Memory B cell (primary cell): ENCODE measurements around the gene LRRN4CL.
"Not testable (repeated sequence)": the region's sequence is repeated elsewhere in the genome, so short reads cannot be mapped to it uniquely, and the experiment has no call there.

Experiments
- ATAC-seq: fragments of 150-1000 bp; cut with Tn5 transposase; 2 replicates; pipeline ENCODE4 v1.10.0; 2021; ENCODE audit warnings: low read depth, mild to moderate bottlenecking, moderate library complexity
- DNase-seq, 2 donors: peaks; one replicate each; pipeline ENCODE4 v3.0.0; 2022; ENCODE audit warnings: low spot score in 2 of 2
- H3K27ac Mint-ChIP-seq: one replicate; pipeline ENCODE4 v1.8.0; 2022; ENCODE audit warnings: mild to moderate bottlenecking, moderate library complexity, mixed read lengths
- H3K27me3 Mint-ChIP-seq: one replicate; pipeline ENCODE4 v1.8.0; 2022; ENCODE audit warnings: mixed read lengths
- H3K36me3 Mint-ChIP-seq: one replicate; pipeline ENCODE4 v1.8.0; 2022; ENCODE audit warnings: mild to moderate bottlenecking, mixed read lengths
- H3K4me1 Mint-ChIP-seq: one replicate; pipeline ENCODE4 v1.8.0; 2022; ENCODE audit warnings: mixed read lengths
- H3K4me3 Mint-ChIP-seq: one replicate; pipeline ENCODE4 v1.8.0; 2022; ENCODE audit warnings: mild to moderate bottlenecking, moderate library complexity, mixed read lengths
- H3K9me3 Mint-ChIP-seq: one replicate; pipeline ENCODE4 v1.8.0; 2022; ENCODE audit warnings: mixed read lengths

The LRRN4CL gene

GRCh38 chr11:62654297-62654696 lies 35.0 kb downstream of the LRRN4CL start:
- Mint-ChIP-seq H3K4me1 (peaks cover 16% of the 10 kb centered on the region), H3K27me3 (no peaks in the 10 kb centered on the region), H3K4me3 (peak overlapping the region; percentile 66), H3K36me3 (no peaks in the 10 kb centered on the region), H3K9me3 (no peaks in the 10 kb centered on the region), H3K27ac (peak overlapping the region; percentile 28)
- ATAC-seq (no peak), DNase-seq (no peak)

- Mint-ChIP-seq H3K4me3 (peak overlapping the region; percentile 97), H3K36me3 (no peaks in the 10 kb centered on the region), H3K4me1 (peaks cover 16% of the 10 kb centered on the region), H3K27ac (peak overlapping the region; percentile 98), H3K27me3 (no peaks in the 10 kb centered on the region), H3K9me3 (no peaks in the 10 kb centered on the region)
- no peak for DNase-seq
- no peak for ATAC-seq
Measured at GRCh38 chr11:62652161-62653006, 36.9 kb downstream of the LRRN4CL start.

DNA sequence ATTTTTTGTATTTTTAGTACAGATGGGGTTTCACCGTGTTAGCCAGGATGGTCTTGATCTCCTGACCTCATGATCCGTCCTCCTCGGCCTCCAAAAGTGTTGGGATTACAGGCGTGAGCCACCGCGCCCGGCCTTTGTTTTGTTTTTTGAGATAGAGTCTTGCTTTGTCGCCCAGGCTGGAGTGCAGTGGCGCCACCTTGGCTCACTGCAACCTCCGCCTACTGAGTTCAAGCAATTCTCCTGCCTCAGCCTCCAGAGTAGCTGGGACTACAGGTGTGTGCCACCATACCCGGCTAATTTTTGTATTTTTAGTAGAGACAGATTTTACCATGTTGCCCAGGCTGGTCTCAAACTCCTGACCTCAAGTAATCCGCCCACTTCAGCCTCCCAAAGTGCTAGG lies 39.0 kb downstream of the LRRN4CL start:
- peaks cover 20% of the 10 kb centered on the region for H3K4me1 Mint-ChIP-seq
- not testable (repeated sequence) for H3K27ac Mint-ChIP-seq, ATAC-seq, DNase-seq, H3K36me3 Mint-ChIP-seq, H3K4me3 Mint-ChIP-seq, H3K9me3 Mint-ChIP-seq, H3K27me3 Mint-ChIP-seq

DNA sequence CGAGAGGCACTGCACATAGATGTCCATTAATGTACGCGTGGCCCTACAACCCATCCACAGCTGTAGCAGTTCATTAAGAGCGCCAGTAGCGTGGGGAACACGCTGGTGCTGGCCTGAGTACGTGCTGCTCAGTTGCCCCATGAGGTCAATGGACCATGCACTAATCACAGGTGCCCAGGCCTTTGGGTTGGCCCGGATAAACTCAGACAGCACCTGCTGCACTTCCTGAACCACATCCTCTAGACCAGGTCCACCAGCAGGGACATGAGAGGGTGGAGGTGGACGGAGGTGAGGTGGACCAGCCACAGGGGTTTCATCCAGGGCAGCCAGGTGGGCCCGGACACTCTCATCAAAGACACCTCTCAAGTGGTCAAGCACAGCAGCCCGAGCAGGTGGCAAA lies 39.8 kb downstream of the LRRN4CL start:
- ATAC-seq (no peak), DNase-seq (no peak)
- Mint-ChIP-seq H3K27ac (no peak overlapping the region), H3K9me3 (no peaks in the 10 kb centered on the region), H3K4me3 (no peak overlapping the region), H3K27me3 (no peaks in the 10 kb centered on the region), H3K4me1 (peaks cover 23% of the 10 kb centered on the region), H3K36me3 (no peaks in the 10 kb centered on the region)

DNA sequence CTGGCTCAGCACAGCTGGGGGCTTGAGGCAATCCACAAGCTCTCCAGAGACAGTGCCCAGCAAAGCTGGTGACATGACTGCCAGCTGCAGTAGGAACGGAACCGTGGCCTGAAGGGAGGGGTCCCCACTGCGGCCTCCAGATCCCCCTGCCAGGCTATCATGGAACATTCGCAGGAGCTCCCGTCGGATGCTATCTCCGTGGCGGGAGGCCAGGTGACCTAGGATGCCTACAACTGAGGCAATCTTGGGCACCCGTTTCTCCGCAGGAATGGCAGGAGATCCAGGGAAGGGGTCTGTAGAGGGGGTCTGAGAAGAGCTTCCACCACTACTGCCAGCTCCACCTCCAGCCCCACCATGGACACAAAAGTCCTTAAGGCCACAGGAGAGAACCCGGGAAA lies 40.4 kb downstream of the LRRN4CL start:
- ATAC-seq (no peak), DNase-seq (no peak)
- H3K36me3 Mint-ChIP-seq = no peaks in the 10 kb centered on the region
- no peaks in the 10 kb centered on the region for H3K27me3 Mint-ChIP-seq
- H3K4me1 Mint-ChIP-seq = peaks cover 23% of the 10 kb centered on the region
- H3K9me3 Mint-ChIP-seq = no peaks in the 10 kb centered on the region
- no peak overlapping the region for H3K27ac Mint-ChIP-seq
- no peak overlapping the region for H3K4me3 Mint-ChIP-seq

GRCh38 chr11:62648185-62648966 lies 41.0 kb downstream of the LRRN4CL start:
- H3K27ac Mint-ChIP-seq = no peak overlapping the region
- H3K4me3 Mint-ChIP-seq = no peak overlapping the region
- H3K27me3 Mint-ChIP-seq = no peaks in the 10 kb centered on the region
- no peaks in the 10 kb centered on the region for H3K9me3 Mint-ChIP-seq
- H3K36me3 Mint-ChIP-seq = no peaks in the 10 kb centered on the region
- peaks cover 20% of the 10 kb centered on the region for H3K4me1 Mint-ChIP-seq
- ATAC-seq (no peak), DNase-seq (no peak)

- Mint-ChIP-seq H3K27me3 (no peaks in the 10 kb centered on the region), H3K9me3 (no peaks in the 10 kb centered on the region), H3K4me3 (no peak overlapping the region), H3K36me3 (no peaks in the 10 kb centered on the region), H3K27ac (no peak overlapping the region), H3K4me1 (peaks cover 19% of the 10 kb centered on the region)
- ATAC-seq = no peak
- DNase-seq = no peak
Measured at GRCh38 chr11:62647609-62648005, 41.7 kb downstream of the LRRN4CL start.

- no peak for ATAC-seq
- peaks cover 15% of the 10 kb centered on the region for H3K4me1 Mint-ChIP-seq
- no peaks in the 10 kb centered on the region for H3K27me3 Mint-ChIP-seq
- H3K4me3 Mint-ChIP-seq = peak overlapping the region; percentile 90
- H3K27ac Mint-ChIP-seq = peak overlapping the region; percentile 88
- no peaks in the 10 kb centered on the region for H3K36me3 Mint-ChIP-seq
- no peaks in the 10 kb centered on the region for H3K9me3 Mint-ChIP-seq
- no peak for DNase-seq
Measured at GRCh38 chr11:62646825-62647608, 42.3 kb downstream of the LRRN4CL start.

- DNase-seq (peak; percentile 87 to 96), ATAC-seq (peak; percentile 99)
- Mint-ChIP-seq H3K36me3 (no peaks in the 10 kb centered on the region), H3K27ac (peak within 1 kb of the TSS; percentile 88), H3K9me3 (no peaks in the 10 kb centered on the region), H3K4me1 (peaks cover 11% of the 10 kb centered on the region), H3K27me3 (no peaks in the 10 kb centered on the region), H3K4me3 (peak within 1 kb of the TSS; percentile 90)
Measured at GRCh38 chr11:62645946-62646824, 43.1 kb downstream of the LRRN4CL start, which contains the start of gene GANAB. TSS of gene GANAB (minus strand) at chr11:62646613. CDS start at chr11:62646599, 14 bp downstream.

DNA sequence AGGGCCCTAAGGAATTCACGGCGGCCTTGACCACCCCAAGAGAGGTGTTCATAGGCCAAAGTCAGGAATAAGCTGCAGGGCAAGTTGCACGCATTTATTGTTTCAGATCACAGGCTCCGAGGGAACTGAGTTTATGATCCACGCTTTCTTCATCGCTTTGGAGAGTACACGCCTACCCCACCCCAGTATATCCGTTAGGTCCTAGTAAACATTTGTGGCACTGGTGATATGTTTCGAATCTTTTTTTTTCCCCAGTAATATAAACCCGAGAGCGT lies 43.7 kb downstream of the LRRN4CL start:
- H3K27ac Mint-ChIP-seq = peak overlapping the region; percentile 88
- peak overlapping the region; percentile 90 for H3K4me3 Mint-ChIP-seq
- no peak for DNase-seq
- no peaks in the 10 kb centered on the region for H3K9me3 Mint-ChIP-seq
- no peaks in the 10 kb centered on the region for H3K36me3 Mint-ChIP-seq
- no peak for ATAC-seq
- H3K27me3 Mint-ChIP-seq = no peaks in the 10 kb centered on the region
- H3K4me1 Mint-ChIP-seq = peaks cover 9% of the 10 kb centered on the region

- peaks cover 5% of the 10 kb centered on the region for H3K36me3 Mint-ChIP-seq
- H3K27me3 Mint-ChIP-seq = no peaks in the 10 kb centered on the region
- ATAC-seq (no peak), DNase-seq (no peak)
- H3K9me3 Mint-ChIP-seq = no peaks in the 10 kb centered on the region
- H3K27ac Mint-ChIP-seq = peak overlapping the region; percentile 58
- peaks cover 12% of the 10 kb centered on the region for H3K4me1 Mint-ChIP-seq
- H3K4me3 Mint-ChIP-seq = peak overlapping the region; percentile 21
Measured at GRCh38 chr11:62644220-62644619, 45.1 kb downstream of the LRRN4CL start.
